ENCODE measurements around the gene SHISAL2A.

The SHISAL2A gene

DNA sequence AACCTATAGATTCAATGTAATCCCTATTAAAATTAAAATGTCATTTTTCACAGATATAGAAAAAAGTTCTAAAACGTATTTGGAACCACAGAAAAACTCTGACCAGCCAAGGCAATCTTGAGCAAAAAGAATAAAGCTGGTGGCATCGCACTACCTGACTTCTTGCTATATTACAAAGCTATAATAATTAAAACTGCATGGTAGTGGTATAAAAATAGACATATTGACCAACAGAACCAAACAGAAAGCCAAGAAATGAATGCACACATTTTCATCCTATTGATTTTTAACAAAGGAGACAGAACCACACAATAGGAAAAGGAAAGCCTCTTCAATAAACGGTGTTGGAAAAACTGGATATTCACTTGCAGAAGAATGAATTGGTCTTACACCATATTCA lies 9.2 kb upstream of the SHISAL2A start:
- FAIRE-seq: no peak

GRCh38 chr1:52627028-52627427 lies 5.9 kb upstream of the SHISAL2A start:
- FAIRE-seq: no peak

DNA sequence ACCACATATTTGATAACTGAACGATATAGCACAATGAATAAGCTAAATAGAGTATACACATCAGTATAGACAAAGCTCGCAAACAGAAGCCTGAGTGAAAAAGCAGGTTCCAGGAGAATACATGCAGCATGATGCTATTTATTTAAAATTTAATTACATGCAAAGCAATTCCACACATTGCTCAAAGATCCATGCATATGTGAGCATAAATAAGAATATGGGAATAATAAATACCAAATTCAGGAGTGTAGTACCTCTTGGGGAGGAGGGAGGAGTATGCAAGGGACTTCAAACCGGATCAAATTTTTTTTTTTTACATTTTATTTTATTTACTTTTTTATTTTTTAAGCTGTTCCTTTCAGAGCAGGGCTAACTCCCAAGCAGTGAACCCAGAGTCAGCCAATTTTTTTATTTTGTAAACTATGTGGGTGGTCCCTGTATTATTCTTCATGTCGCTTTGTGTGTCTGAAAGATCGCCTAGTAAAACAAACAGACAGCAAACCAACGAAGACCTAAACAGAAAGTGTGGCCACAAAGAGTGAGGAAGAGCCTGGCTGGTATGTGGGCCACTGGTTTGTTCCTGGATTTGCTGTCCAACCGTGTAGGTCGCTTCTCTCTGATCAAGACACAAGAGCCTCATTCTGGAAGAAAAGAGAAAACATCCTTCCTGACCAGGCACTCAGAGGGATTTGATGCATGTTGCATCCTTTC lies 4.2 kb upstream of the SHISAL2A start:
- FAIRE-seq: no peak

- no peak for FAIRE-seq
These were observed 3.7 kb upstream of the SHISAL2A start for GRCh38 chr1:52629325-52629643.

GRCh38 chr1:52629667-52630066 lies 3.3 kb upstream of the SHISAL2A start:
- no peak for FAIRE-seq

- FAIRE-seq: no peak
These were observed 1.1 kb upstream of the SHISAL2A start for GRCh38 chr1:52631759-52632331.

GRCh38 chr1:52633291-52633754 lies 355 bp downstream of the SHISAL2A start:
- no peak for FAIRE-seq

DNA sequence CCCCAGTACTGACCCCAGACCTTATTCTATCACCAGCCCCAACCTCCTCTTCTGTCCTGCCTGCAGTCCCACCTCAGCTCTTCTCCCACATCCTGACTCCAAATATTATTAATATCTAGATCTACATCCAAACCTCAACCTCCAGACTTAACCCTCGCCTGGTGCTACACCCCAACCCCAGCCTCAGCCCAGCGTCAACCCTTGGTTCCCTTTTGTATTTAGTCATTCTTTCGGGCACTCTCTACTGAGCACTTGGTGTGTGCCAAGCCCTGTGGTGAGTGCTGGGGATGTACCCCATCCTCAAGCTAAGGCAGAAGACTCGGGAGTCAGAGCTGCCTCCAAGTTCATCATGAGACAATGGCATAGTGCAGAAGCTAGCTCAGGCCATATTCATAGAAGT lies 1.1 kb downstream of the SHISAL2A start:
- no peak for FAIRE-seq

GRCh38 chr1:52635321-52636089 lies 2.5 kb downstream of the SHISAL2A start:
- no peak for FAIRE-seq

DNA sequence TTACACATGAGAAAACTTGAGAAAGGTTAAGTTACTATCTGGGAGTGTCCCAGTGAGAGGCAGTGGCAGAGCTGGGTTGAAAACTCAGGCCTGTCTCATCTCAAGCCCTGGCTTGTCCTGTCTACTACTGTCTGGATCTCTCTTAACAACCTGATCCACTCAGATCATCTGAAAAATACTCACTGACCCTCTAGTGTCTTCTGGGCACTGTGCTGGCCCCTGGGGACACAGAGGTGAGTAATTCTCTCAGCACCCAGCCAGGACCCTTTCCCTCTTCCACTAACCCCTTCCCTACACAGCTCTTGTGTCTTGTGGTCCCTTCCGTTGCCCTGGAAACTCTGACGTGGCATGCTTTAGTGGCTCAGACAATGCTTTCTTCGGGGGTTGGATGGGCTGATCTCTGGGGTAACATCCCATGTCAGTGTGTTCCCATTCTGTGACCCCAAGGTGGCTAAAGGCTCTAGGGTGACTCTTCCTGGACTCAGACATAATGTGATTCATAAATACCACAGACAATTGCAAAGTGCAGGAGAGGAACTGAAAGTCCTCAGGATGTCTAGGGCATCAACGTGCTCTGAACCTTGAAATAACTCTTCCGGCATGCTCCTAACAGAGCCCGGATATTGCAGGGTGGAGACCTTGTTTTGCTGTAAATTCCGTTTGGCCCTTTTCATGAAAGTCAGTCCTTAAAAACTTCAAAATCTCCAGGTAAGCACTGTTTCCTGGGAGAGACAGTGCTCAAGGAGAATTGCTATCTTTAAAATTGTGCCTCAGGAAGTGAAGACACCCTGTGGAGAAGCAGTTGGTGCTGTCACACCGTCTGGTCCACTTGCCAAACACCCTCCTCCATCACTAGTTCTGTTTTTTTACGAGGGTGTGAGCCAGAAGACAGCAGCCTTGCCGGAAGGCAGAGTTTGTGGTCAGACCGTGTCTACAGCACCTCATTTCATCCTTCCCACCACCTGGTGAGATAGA lies 4.0 kb downstream of the SHISAL2A start:
- FAIRE-seq: no peak

GRCh38 chr1:52637946-52638345 lies 5.0 kb downstream of the SHISAL2A start:
- no peak for FAIRE-seq

- FAIRE-seq: no peak
These were observed 7.7 kb downstream of the SHISAL2A start for GRCh38 chr1:52640697-52641096.

- FAIRE-seq: no peak
These were observed 8.3 kb downstream of the SHISAL2A start for GRCh38 chr1:52641307-52641706.

DNA sequence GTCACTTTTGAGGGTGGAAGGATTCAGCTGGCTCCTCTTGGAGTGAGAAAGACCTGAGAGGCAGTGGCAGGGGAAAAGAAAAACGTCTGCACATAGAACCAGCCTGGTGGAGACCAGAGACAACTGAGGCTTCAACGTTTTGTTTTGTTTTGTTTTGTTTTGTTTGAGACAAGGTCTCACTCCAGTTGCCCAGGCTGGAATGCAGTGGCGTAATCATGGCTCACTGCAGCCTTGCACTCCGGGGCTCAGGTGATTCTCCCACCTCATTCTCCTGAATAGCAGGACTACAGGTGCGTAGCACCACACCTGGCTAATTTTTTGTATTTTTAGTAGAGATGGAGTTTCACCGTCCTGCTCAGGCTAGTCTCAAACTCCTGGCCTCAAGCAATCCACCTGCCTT lies 12.3 kb downstream of the SHISAL2A start:
- no peak for FAIRE-seq

- no peak for FAIRE-seq
These were observed 18.9 kb downstream of the SHISAL2A start for GRCh38 chr1:52651904-52652303.

DNA sequence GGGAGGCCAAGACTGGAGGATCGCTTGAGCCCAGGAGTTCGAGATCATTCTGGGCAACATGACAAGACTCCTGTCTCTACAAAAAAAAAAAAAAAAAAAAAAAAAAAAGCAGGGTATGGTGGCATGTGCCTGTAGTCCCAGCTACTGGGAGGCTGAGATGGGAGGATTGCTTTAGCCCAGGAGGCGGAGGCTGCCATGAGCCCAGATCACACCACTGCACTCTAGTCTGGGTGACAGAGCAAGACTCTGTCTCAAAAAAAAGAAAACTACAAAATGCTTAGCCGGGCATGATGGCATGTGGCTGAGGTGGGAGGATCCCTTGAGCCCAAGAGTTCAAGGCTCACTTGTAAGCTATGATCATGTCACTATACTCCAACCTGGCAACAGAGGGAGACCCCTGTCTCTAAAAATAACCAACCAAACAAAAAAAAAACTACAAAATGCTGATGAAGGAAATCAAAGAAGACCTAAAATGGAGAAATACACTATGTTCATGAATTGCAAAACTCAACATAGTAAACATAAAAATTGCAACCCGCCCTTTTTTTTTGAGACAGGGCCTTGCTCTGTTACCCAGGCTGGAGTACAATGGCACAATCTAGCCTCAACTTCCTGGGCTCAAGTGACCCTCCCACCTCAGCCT lies 20.4 kb downstream of the SHISAL2A start:
- no peak for FAIRE-seq

GRCh38 chr1:52654063-52654462 lies 21.1 kb downstream of the SHISAL2A start:
- FAIRE-seq: no peak

GRCh38 chr1:52657702-52658101 lies 24.7 kb downstream of the SHISAL2A start:
- no peak for FAIRE-seq

- FAIRE-seq: no peak
These were observed 25.8 kb downstream of the SHISAL2A start for GRCh38 chr1:52658795-52659194.

GRCh38 chr1:52659356-52659755 lies 26.4 kb downstream of the SHISAL2A start:
- FAIRE-seq: no peak

GRCh38 chr1:52659851-52660596 lies 27.1 kb downstream of the SHISAL2A start:
- no peak for FAIRE-seq

- no peak for FAIRE-seq
These were observed 27.8 kb downstream of the SHISAL2A start for GRCh38 chr1:52660807-52661206.

Measured in colon (tissue), 2 donors.